IMR-90 (cell line): ENCODE results near the gene CXCL1. TPM values are rescaled to one million over a fixed set of nuclear protein-coding genes. Genes with fewer than 3 reads are reported as not detected.

Experiments used
- ATAC-seq: fragments of 200-7000 bp; cut with Tn5 transposase; 2 replicates; pipeline ENCODE4 v1.9.1; 2020; ENCODE audit warnings: low read depth, mild to moderate bottlenecking, moderate library complexity
- BruUV-seq: library from RNA; stranded (reverse); fragments of 400-500 nt; replicated peaks from 2 replicates; lab custom pipeline; 2021; lab: Mats Ljungman, UMichigan
- CTCF ChIA-PET: fragments of 300-600 bp; formaldehyde crosslinking; extraction: SDS; loops from one replicate; lab custom pipeline; 2021; ENCODE audit warnings: antibody characterized with exemption; lab: Yijun Ruan, JAX
- POLR2A ChIA-PET: fragments of 300-600 bp; sonication (Branson Sonifier 250); formaldehyde crosslinking; loops from one replicate; lab custom pipeline; 2022; ENCODE audit warnings: antibody characterized with exemption; ENCODE audit not compliant: unreplicated experiment; lab: Charles Lee
- DNase-seq: peaks from one replicate; pipeline ENCODE4 v3.0.0; 2013
- H2AFZ ChIP-seq: replicated peaks from 2 replicates; pipeline ENCODE3; 2013; ENCODE audit warnings: low read length, mild to moderate bottlenecking; ENCODE audit not compliant: poor library complexity
- H2AK5ac ChIP-seq: 2 replicates; pipeline ENCODE4 v1.6.1; 2013; ENCODE audit warnings: low read depth, low read length, inconsistent platforms
- H2AK9ac ChIP-seq: replicated peaks from 2 replicates; pipeline ENCODE3; 2013; ENCODE audit warnings: mild to moderate bottlenecking, low read depth, low read length, moderate library complexity; ENCODE audit not compliant: poor library complexity
- H2BK120ac ChIP-seq: 2 replicates; pipeline ENCODE4 v1.6.1; 2013; ENCODE audit warnings: low read depth, low read length, inconsistent platforms
- H2BK15ac ChIP-seq: 3 replicates; pipeline ENCODE4 v1.6.1; 2013; ENCODE audit warnings: low read depth, low read length, inconsistent platforms
- H2BK20ac ChIP-seq: 2 replicates; pipeline ENCODE4 v1.6.1; 2013; ENCODE audit warnings: low read depth, mild to moderate bottlenecking, inconsistent platforms, low read length, moderate library complexity
- H2BK5ac ChIP-seq: 2 replicates; pipeline ENCODE4 v1.6.1; 2013; ENCODE audit warnings: mild to moderate bottlenecking, low read depth, low read length, inconsistent platforms; ENCODE audit not compliant: poor library complexity, severe bottlenecking
- H3K14ac ChIP-seq: replicated peaks from 2 replicates; pipeline ENCODE4 v1.6.1; 2013; ENCODE audit warnings: low read depth, low read length, inconsistent platforms
- H3K18ac ChIP-seq: 2 replicates; pipeline ENCODE4 v1.6.1; 2013; ENCODE audit warnings: low read depth, low read length, control low read depth
- H3K23ac ChIP-seq: 2 replicates; pipeline ENCODE4 v1.6.1; 2013; ENCODE audit warnings: low read depth, low read length, inconsistent platforms
- H3K27ac ChIP-seq: 2 replicates; pipeline ENCODE4 v1.5.1; 2013; ENCODE audit warnings: mild to moderate bottlenecking, control low read depth, low read length; ENCODE audit not compliant: insufficient read depth
- H3K27me3 ChIP-seq: 2 replicates; pipeline ENCODE4 v1.6.1; 2013; ENCODE audit warnings: low read length; ENCODE audit not compliant: control insufficient read depth, insufficient read depth
- H3K36me3 ChIP-seq: 2 replicates; pipeline ENCODE4 v1.6.1; 2013; ENCODE audit warnings: low read length, mixed read lengths; ENCODE audit not compliant: control insufficient read depth, insufficient read depth
- H3K4ac ChIP-seq: 2 replicates; pipeline ENCODE4 v1.6.1; 2013; ENCODE audit warnings: low read depth, low read length, inconsistent platforms
- H3K4me1 ChIP-seq: 2 replicates; pipeline ENCODE4 v1.6.1; 2013; ENCODE audit warnings: low read length, mixed read lengths; ENCODE audit not compliant: control insufficient read depth, insufficient read depth
- H3K4me2 ChIP-seq: 2 replicates; pipeline ENCODE4 v1.6.1; 2013; ENCODE audit warnings: low read depth, mild to moderate bottlenecking, control low read depth, low read length, moderate library complexity
- H3K4me3 ChIP-seq: 2 replicates; pipeline ENCODE4 v1.5.1; 2013; ENCODE audit warnings: low read depth, mild to moderate bottlenecking, control low read depth, low read length, moderate library complexity; ENCODE audit not compliant: insufficient read depth
- H3K56ac ChIP-seq: 2 replicates; pipeline ENCODE4 v1.6.1; 2013; ENCODE audit warnings: low read length, inconsistent platforms; ENCODE audit not compliant: insufficient read depth; ENCODE audit errors: extremely low read depth
- H3K79me1 ChIP-seq, 2 experiments: 2 replicates each; pipeline ENCODE4 v1.6.1; 2013; ENCODE audit warnings: low read length in 2 of 2, inconsistent platforms in 1 of 2, low read depth in 1 of 2
- H3K9ac ChIP-seq: 2 replicates; pipeline ENCODE4 v1.6.1; 2013; ENCODE audit warnings: low read depth, low read length, control low read depth
- H3K9me1 ChIP-seq: 2 replicates; pipeline ENCODE4 v1.6.1; 2013; ENCODE audit warnings: low read length, inconsistent platforms; ENCODE audit not compliant: insufficient read depth
- H3K9me3 ChIP-seq: 2 replicates; pipeline ENCODE4 v1.6.1; 2013; ENCODE audit warnings: low read length; ENCODE audit not compliant: control insufficient read depth, insufficient read depth
- H4K20me1 ChIP-seq: 2 replicates; pipeline ENCODE4 v1.6.1; 2013; ENCODE audit warnings: low read length, inconsistent platforms; ENCODE audit not compliant: insufficient read depth
- H4K5ac ChIP-seq: 2 replicates; pipeline ENCODE4 v1.6.1; 2013; ENCODE audit warnings: mild to moderate bottlenecking, low read depth, low read length, control low read depth
- H4K8ac ChIP-seq, 2 experiments: 2 replicates each; pipeline ENCODE4 v1.6.1; 2013; ENCODE audit warnings: low read depth in 2 of 2, low read length in 2 of 2, control low read depth in 1 of 2, inconsistent platforms in 1 of 2
- H4K91ac ChIP-seq: 2 replicates; pipeline ENCODE4 v1.6.1; 2013; ENCODE audit warnings: low read depth, low read length, inconsistent platforms; ENCODE audit not compliant: insufficient read depth
- MAFK ChIP-seq: IDR thresholded peaks from 2 replicates; pipeline ENCODE4 v1.6.1; 2012; ENCODE audit warnings: low read depth, low read length, improper control_type of control experiment
- MAZ ChIP-seq: IDR thresholded peaks from 2 replicates; pipeline ENCODE4 v1.6.1; 2012; ENCODE audit warnings: low read depth, mild to moderate bottlenecking, low read length, improper control_type of control experiment, moderate library complexity, borderline replicate concordance
- MXI1 ChIP-seq: IDR thresholded peaks from 2 replicates; pipeline ENCODE4 v1.6.1; 2012; ENCODE audit warnings: low read depth, mild to moderate bottlenecking, low read length, moderate library complexity, borderline replicate concordance
- RFX5 ChIP-seq: IDR thresholded peaks from 2 replicates; pipeline ENCODE4 v1.8.0; 2012; ENCODE audit warnings: low read depth, mild to moderate bottlenecking, low read length, moderate library complexity
- WGBS, 2 experiments: methylation state at CpG; one replicate each; pipeline versions ENCODE4 v1.1.5 to v1.1.7; 2013; ENCODE audit warnings: missing lambda C conversion rate in 2 of 2; ENCODE audit not compliant: insufficient read length in 1 of 2; ENCODE audit errors: extremely low coverage in 2 of 2; 5-methylcytosine and 5-hydroxymethylcytosine counted together
- dilution Hi-C: fragments of 300-500 bp; cut with HindIII; formaldehyde crosslinking; loops from one replicate; pipeline ENCODE4 v1.14.3; 2018; ENCODE audit warnings: low sequenced_read_pairs; ENCODE audit not compliant: unreplicated experiment
- in situ Hi-C: fragments of 300-500 bp; cut with MboI; formaldehyde crosslinking; loops from 3 replicates; pipeline ENCODE4 v1.14.3; 2019; ENCODE audit warnings: low sequenced_read_pairs, inconsistent platforms, mixed read lengths
- intact Hi-C: fragments of 100-400 bp; cut with micrococcal nuclease; formaldehyde crosslinking; loops from 2 replicates; pipeline ENCODE4 v1.10.0; 2022
- polyA plus RNA-seq, 3 experiments: library from polyadenylated mRNA; depleted of rRNA; stranded (reverse); fragments of >200 nt; gene quantifications; 2 replicates each; pipeline ENCODE4 v1.2.3, GENCODE V29; 2012; ENCODE audit warnings: low replicate concordance in 1 of 3
- total RNA-seq: library from RNA; depleted of rRNA; stranded (reverse); fragments of >200 nt; gene quantifications from 2 replicates; pipeline ENCODE4 v1.2.3, GENCODE V29; 2012

The CXCL1 gene
- total and polyA plus RNA-seq, 2 of the 4 experiments (the other 2 are of a cell fraction) = 2.0 TPM; not detected in 1

- no peak overlapping the region for H2AK9ac ChIP-seq
- no peak overlapping the region for H2BK20ac ChIP-seq
- H3K79me1 ChIP-seq = no peaks in the 10 kb centered on the region
- H4K91ac ChIP-seq = no peak overlapping the region
- H4K8ac ChIP-seq = no peak overlapping the region
- no peak overlapping the region for H3K4me2 ChIP-seq
- H2BK5ac ChIP-seq = no peak overlapping the region
- H2BK120ac ChIP-seq = no peak overlapping the region
- dilution Hi-C loops (no loop called here), in situ Hi-C loops (no loop called here), intact Hi-C loops (no loop called here)
- no peaks in the 10 kb centered on the region for H3K9me1 ChIP-seq
- no peak overlapping the region for H3K4ac ChIP-seq
- no peak overlapping the region for H3K9ac ChIP-seq
- H4K5ac ChIP-seq = no peak overlapping the region
- peaks cover 35% of the 10 kb centered on the region for H3K27me3 ChIP-seq
- H3K9me3 ChIP-seq = no peaks in the 10 kb centered on the region
- ChIA-PET CTCF (no interaction called here), POLR2A (no interaction called here)
- ATAC-seq (no peak), DNase-seq (no peak)
- H4K20me1 ChIP-seq = no peaks in the 10 kb centered on the region
- H3K23ac ChIP-seq = no peak overlapping the region
- H3K27ac ChIP-seq = no peak overlapping the region
- H3K36me3 ChIP-seq = no peaks in the 10 kb centered on the region
- H2AFZ ChIP-seq = no peak overlapping the region
- TF ChIP-seq RFX5 (no peak), MAZ (no peak), MXI1 (no peak), MAFK (no peak)
- no peak overlapping the region for H3K14ac ChIP-seq
- no peak overlapping the region for H3K56ac ChIP-seq
- no peak overlapping the region for H3K18ac ChIP-seq
- H3K4me3 ChIP-seq = no peak overlapping the region
- no peak overlapping the region for H2BK15ac ChIP-seq
- WGBS, 2 experiments = no CpG with 5 or more reads among the region's 1 CpG
- no TSS peak for BruUV-seq
- H2AK5ac ChIP-seq = no peak overlapping the region
- H3K4me1 ChIP-seq = no peaks in the 10 kb centered on the region
Observed at GRCh38 chr4:73851293-73851692, 17.9 kb upstream of the CXCL1 start.
